GM12874 (cell line): Measurements from ENCODE around the gene LAMA2.

Experiments used
- TF ChIP-seq, protein P1 (sequence below): IDR thresholded peaks from 2 replicates; pipeline ENCODE4 v1.5.1; 2011; ENCODE audit warnings: low read depth, mild to moderate bottlenecking, control low read depth, low read length, moderate library complexity; ENCODE audit not compliant: insufficient read depth

The LAMA2 gene

DNA sequence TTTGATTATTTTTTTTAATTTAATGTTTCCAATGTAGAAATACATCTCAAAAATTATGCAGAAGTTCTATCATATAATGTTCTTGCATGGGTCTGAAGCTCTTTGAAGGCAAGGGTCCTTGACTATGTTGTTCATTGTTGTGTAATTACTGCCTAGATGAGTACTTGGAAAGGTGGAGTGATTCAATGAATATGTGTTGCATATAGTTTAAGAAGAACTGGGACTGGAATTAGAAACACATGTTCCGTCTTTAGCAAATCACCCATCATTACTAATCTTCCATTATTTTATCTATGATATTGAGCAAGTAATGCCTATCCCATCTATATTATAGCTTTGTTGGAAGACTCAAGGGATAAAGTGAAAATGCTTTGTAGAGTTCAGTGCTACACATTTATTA lies 147.3 kb downstream of the LAMA2 start:
- TF ChIP-seq, protein P1, sequence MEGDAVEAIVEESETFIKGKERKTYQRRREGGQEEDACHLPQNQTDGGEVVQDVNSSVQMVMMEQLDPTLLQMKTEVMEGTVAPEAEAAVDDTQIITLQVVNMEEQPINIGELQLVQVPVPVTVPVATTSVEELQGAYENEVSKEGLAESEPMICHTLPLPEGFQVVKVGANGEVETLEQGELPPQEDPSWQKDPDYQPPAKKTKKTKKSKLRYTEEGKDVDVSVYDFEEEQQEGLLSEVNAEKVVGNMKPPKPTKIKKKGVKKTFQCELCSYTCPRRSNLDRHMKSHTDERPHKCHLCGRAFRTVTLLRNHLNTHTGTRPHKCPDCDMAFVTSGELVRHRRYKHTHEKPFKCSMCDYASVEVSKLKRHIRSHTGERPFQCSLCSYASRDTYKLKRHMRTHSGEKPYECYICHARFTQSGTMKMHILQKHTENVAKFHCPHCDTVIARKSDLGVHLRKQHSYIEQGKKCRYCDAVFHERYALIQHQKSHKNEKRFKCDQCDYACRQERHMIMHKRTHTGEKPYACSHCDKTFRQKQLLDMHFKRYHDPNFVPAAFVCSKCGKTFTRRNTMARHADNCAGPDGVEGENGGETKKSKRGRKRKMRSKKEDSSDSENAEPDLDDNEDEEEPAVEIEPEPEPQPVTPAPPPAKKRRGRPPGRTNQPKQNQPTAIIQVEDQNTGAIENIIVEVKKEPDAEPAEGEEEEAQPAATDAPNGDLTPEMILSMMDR: no peak

DNA sequence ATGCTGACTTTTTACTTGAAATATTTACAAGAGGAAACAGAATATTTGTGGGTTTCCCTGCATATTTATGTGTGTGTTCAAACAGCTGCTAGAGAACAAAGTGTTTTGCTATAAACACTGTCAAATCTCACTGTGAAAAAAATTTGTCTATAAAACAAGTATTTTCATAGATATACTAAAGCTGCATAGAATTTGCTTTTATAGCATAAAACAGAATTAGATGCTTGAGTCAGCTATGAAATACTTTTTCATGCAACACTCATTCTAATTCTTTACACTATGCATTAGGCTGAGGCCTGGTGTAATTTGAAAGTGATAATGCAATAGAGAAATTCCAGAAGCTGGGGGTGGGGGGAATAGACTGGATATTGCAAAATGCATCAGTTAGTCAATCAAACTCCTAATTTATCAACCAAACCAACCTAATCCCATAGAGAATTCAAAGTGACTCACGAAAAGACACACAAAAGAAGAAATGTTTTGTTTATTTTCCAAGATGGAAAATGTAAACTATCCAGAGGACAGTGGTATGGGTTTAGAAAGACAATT lies 148.2 kb downstream of the LAMA2 start:
- TF ChIP-seq, protein P1: no peak

DNA sequence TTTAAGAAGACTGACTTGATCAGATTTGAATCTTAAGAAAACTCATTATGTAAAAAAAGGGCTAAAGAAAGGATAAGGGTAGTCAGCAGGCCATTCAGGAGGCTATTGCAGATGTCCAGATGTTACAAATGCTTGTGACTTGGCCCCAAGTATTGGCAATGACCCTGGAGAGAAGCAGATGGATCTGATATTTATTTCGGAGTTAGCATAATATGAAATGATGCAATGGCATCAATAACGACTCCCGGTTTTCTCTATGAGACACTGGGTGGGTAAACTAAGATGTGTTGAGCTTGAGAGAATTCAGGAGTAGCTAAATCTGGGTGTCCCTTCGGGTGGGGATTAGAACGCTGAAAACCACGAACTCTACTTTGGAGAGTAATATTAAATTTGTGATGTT lies 149.7 kb downstream of the LAMA2 start:
- TF ChIP-seq, protein P1: no peak

DNA sequence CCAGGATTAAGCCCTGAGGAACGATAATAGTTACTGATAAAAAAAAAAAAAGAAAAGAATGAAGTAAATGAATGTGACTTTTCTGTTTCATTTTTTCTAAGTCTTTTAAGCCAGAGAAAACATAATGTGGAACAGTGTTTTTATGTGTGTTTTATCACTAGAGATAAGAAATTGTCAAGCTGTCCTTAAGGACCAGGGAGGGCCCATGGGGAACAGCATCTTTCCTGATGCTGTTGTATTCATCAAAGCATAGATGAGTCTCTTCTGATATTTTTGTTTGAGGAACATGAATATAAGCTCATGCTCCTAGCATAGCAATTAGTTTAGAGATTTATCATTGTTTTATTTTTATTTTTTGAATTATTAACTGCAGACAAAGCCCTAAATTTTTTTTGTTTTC lies 150.2 kb downstream of the LAMA2 start:
- TF ChIP-seq, protein P1: no peak

DNA sequence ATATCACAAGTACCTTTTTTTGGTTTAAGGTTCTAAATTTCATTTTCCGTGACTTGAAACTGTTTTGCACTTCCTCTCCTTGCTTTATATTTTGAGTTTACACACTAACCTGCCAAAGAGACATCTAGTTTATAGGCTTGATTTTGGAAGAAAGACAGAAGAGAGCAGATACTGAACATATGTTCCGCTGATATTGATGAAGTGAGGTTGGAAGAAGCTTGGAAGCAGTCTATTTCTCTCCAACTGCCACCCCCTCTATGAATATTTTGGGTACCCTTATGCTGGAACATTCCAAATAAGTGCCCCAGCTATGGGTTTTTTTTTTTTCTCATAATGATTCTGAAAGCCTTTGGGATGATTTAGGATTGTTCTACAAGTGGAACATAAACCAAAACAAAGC lies 150.6 kb downstream of the LAMA2 start:
- TF ChIP-seq, protein P1: no peak

DNA sequence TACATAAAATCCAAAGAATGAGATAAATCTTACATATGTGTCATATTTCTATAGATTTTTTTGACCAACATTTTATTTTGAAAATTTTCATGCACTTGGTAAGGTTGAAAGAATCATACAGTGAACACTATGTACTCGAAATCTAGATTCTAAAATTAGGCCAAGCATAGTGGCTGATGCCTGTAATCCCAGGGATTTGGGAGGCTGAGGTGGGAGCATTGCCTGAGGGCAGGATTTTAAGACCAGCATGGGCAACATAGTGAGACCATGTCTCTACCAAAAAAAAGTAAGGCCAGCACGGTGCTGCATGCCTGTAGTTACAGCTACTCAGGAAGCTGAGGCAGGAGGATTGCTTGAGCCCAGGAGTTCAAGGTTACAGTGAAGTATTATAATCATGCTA lies 158.6 kb downstream of the LAMA2 start:
- TF ChIP-seq, protein P1: no peak

DNA sequence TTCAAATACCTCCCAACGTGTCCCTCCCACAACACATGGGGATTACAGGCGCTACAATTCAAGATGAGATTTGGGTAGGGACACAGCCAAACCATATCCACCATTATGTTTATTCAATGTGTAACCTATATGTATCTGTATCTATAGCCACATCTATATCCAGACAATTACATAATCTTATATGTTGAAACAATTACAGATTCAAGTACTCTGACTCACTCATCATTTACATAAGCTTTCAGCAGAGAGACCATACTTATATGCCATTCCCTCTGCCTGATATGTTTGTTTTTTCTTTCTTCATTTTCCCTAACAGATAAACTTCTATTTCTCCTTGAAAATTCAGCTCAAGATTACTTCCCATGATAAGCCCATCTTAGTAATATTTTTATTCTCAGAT lies 163.6 kb downstream of the LAMA2 start:
- TF ChIP-seq, protein P1: no peak
